HepG2 (cell line): ENCODE measurements around the gene PRKCE. TPM values are rescaled to one million over a fixed set of nuclear protein-coding genes. Genes with fewer than 3 reads are reported as not detected.

ENCODE experiments used
- ATAC-seq: fragments of 200-7000 bp; cut with Tn5 transposase; 3 replicates; pipeline ENCODE4 v1.9.1; 2020; ENCODE audit warnings: mild to moderate bottlenecking, moderate library complexity
- BruUV-seq: library from RNA; stranded (reverse); fragments of 400-500 nt; replicated peaks from 2 replicates; lab custom pipeline; 2021; lab: Mats Ljungman, UMichigan
- CTCF ChIA-PET: fragments of 300-600 bp; formaldehyde crosslinking; extraction: SDS; loops from one replicate; lab custom pipeline; 2021; ENCODE audit warnings: low total read pairs, inconsistent platforms, low intra/inter-chr PET ratio; lab: Yijun Ruan, JAX
- POLR2A ChIA-PET: fragments of 350-600 bp; sonication (Branson Sonifier 250); formaldehyde crosslinking; loops from one replicate; lab custom pipeline; 2020; ENCODE audit warnings: antibody characterized with exemption, inconsistent platforms; lab: Yijun Ruan, JAX
- DNase-seq: peaks from one replicate; pipeline ENCODE4 v3.0.0-alpha.2; 2015; ENCODE audit warnings: low spot score
- FAIRE-seq: peaks from 3 replicates; lab custom pipeline; 2011; peaks lifted over from hg19 to GRCh38; lab: Jason Lieb, UNC
- H2AFZ ChIP-seq: one replicate; pipeline ENCODE4 v1.6.1; 2011; ENCODE audit warnings: low read length, inconsistent platforms
- H3K27ac ChIP-seq: fragments of 300-600 bp; 3 replicates; pipeline ENCODE4 v1.8.0; 2011; ENCODE audit warnings: mixed run types, mild to moderate bottlenecking, mixed read lengths, low read length, inconsistent platforms; ENCODE audit not compliant: insufficient read depth; ENCODE audit errors: extremely low read length
- H3K27me3 ChIP-seq, 2 experiments: fragments of 200-600 bp in 1 of 2; 2 replicates in 1 of 2; 3 replicates in 1 of 2; pipeline versions ENCODE4 v1.6.0 to v1.8.0; 2011; ENCODE audit warnings: low read length in 2 of 2, mild to moderate bottlenecking in 2 of 2, moderate library complexity in 2 of 2, inconsistent platforms in 1 of 2; ENCODE audit not compliant: insufficient read depth in 2 of 2, control insufficient read depth in 1 of 2
- H3K36me3 ChIP-seq, 2 experiments: fragments of 200-600 bp in 1 of 2; replicated peaks in 1 of 2; 2 replicates in 1 of 2; 3 replicates in 1 of 2; pipeline versions ENCODE4 v1.5.1 to v1.8.0; 2011; ENCODE audit warnings: low read length in 2 of 2, inconsistent platforms in 1 of 2; ENCODE audit not compliant: insufficient read depth in 2 of 2, control insufficient read depth in 1 of 2
- H3K4me1 ChIP-seq: 2 replicates; pipeline ENCODE4 v1.5.1; 2012; ENCODE audit warnings: low read length, inconsistent platforms; ENCODE audit not compliant: insufficient read depth
- H3K4me2 ChIP-seq: 2 replicates; pipeline ENCODE4 v1.6.0; 2011; ENCODE audit warnings: low read depth, low read length, inconsistent platforms
- H3K4me3 ChIP-seq, 3 experiments: fragments of 200-600 bp in 1 of 3; sonication (generic), shearing (Covaris generic) in 1 of 3; replicated peaks in 1 of 3; 2 replicates each; pipeline ENCODE4 v1.5.1; 2011 to 2016; ENCODE audit warnings: low read length in 3 of 3, inconsistent platforms in 2 of 3, low read depth in 2 of 3, mild to moderate bottlenecking in 2 of 3, control low read depth in 1 of 3, mixed read lengths in 1 of 3; ENCODE audit not compliant: insufficient read depth in 1 of 3
- H3K79me2 ChIP-seq: one replicate; pipeline ENCODE4 v1.6.1; 2011; ENCODE audit warnings: low read length, inconsistent platforms; ENCODE audit not compliant: insufficient read depth
- H3K9ac ChIP-seq: 2 replicates; pipeline ENCODE4 v1.6.0; 2011; ENCODE audit warnings: mild to moderate bottlenecking, low read depth, low read length, inconsistent platforms; ENCODE audit not compliant: insufficient read depth
- H3K9me3 ChIP-seq: 2 replicates; pipeline ENCODE4 v1.5.1; 2012; ENCODE audit warnings: mild to moderate bottlenecking, low read length
- H4K20me1 ChIP-seq: 2 replicates; pipeline ENCODE4 v1.6.0; 2011; ENCODE audit warnings: inconsistent platforms, mild to moderate bottlenecking, low read length, moderate library complexity; ENCODE audit not compliant: insufficient read depth
- ADNP ChIP-seq: sonication (generic); formaldehyde crosslinking; IDR thresholded peaks from 2 replicates; pipeline ENCODE4 v1.4.0; 2020; ENCODE audit warnings: missing genetic modification reagents
- CAMTA2 ChIP-seq: sonication (generic); formaldehyde crosslinking; IDR thresholded peaks from 2 replicates; pipeline ENCODE4 v1.4.0; 2020; ENCODE audit warnings: mild to moderate bottlenecking, missing genetic modification reagents, borderline replicate concordance
- CERS6 ChIP-seq: sonication (generic); formaldehyde crosslinking; IDR thresholded peaks from 2 replicates; pipeline ENCODE4 v1.5.0; 2020; ENCODE audit warnings: missing genetic modification reagents
- CHD4 ChIP-seq: fragments of 200-600 bp; sonication (generic); IDR thresholded peaks from 2 replicates; pipeline ENCODE4 v1.7.0; 2017; ENCODE audit warnings: mild to moderate bottlenecking, low read length, borderline replicate concordance
- FIP1L1 ChIP-seq: fragments of 200-400 bp; formaldehyde crosslinking; IDR thresholded peaks from 2 replicates; pipeline ENCODE4 v1.6.1; 2018; ENCODE audit warnings: low read depth, mild to moderate bottlenecking, low read length, moderate library complexity, borderline replicate concordance; ENCODE audit not compliant: insufficient read depth
- FOXA1 ChIP-seq, 2 experiments: fragments of 450-650 bp in 1 of 2; sonication (generic) in 1 of 2; formaldehyde crosslinking in 1 of 2; IDR thresholded peaks; 2 replicates each; pipeline versions ENCODE4 v1.4.0 to v1.6.1; 2016 to 2020; ENCODE audit warnings: missing genetic modification reagents in 1 of 2
- FOXO1 ChIP-seq: sonication (generic); formaldehyde crosslinking; IDR thresholded peaks from 2 replicates; pipeline ENCODE4 v1.4.0; 2020; ENCODE audit warnings: missing genetic modification reagents
- HMGA1 ChIP-seq: sonication (generic); formaldehyde crosslinking; conservative IDR thresholded peaks from 2 replicates; pipeline ENCODE4 v1.4.0; 2020; ENCODE audit warnings: missing genetic modification reagents
- HNRNPK ChIP-seq: fragments of 200-400 bp; formaldehyde crosslinking; IDR thresholded peaks from 2 replicates; pipeline ENCODE4 v1.6.1; 2018; ENCODE audit warnings: low read length, low read depth, moderate library complexity, mild to moderate bottlenecking; ENCODE audit not compliant: poor library complexity, severe bottlenecking
- MLLT10 ChIP-seq: sonication (generic); formaldehyde crosslinking; IDR thresholded peaks from 2 replicates; pipeline ENCODE4 v1.4.0; 2020; ENCODE audit warnings: missing genetic modification reagents
- PHF8 ChIP-seq: sonication (generic); formaldehyde crosslinking; IDR thresholded peaks from 2 replicates; pipeline ENCODE4 v1.5.0; 2020; ENCODE audit warnings: missing genetic modification reagents
- SIX4 ChIP-seq: sonication (generic); formaldehyde crosslinking; IDR thresholded peaks from 2 replicates; pipeline ENCODE4 v1.4.0; 2020; ENCODE audit warnings: missing genetic modification reagents
- ZBTB8A ChIP-seq: sonication (generic); formaldehyde crosslinking; IDR thresholded peaks from 2 replicates; pipeline ENCODE4 v1.4.0; 2020; ENCODE audit warnings: mild to moderate bottlenecking, low read depth, missing genetic modification reagents, borderline replicate concordance
- ZNF235 ChIP-seq: sonication (generic); formaldehyde crosslinking; IDR thresholded peaks from 2 replicates; pipeline ENCODE4 v1.8.1; 2023; ENCODE audit warnings: mild to moderate bottlenecking, missing genetic modification reagents, borderline replicate concordance
- ZNF24 ChIP-seq: fragments of 450-650 bp; IDR thresholded peaks from 2 replicates; pipeline ENCODE4 v1.6.1; 2017; ENCODE audit warnings: antibody characterized with exemption, mild to moderate bottlenecking
- ZNF629 ChIP-seq: sonication (generic); formaldehyde crosslinking; conservative IDR thresholded peaks from 2 replicates; pipeline ENCODE4 v1.5.0; 2020; ENCODE audit warnings: missing genetic modification reagents
- ZNF772 ChIP-seq: sonication (generic); formaldehyde crosslinking; IDR thresholded peaks from 2 replicates; pipeline ENCODE4 v1.5.0; 2020; ENCODE audit warnings: mild to moderate bottlenecking, missing genetic modification reagents
- WGBS: methylation state at CpG from one replicate; pipeline ENCODE4 v1.1.6; 2017; ENCODE audit warnings: low lambda C conversion rate; 5-methylcytosine and 5-hydroxymethylcytosine counted together
- in situ Hi-C: cut with HindIII; loops from 2 replicates; pipeline ENCODE4 v1.10.0; 2017; ENCODE audit warnings: low pct_unique_long_range_greater_than_20kb; ENCODE audit not compliant: extremely low pct_ligation_motif_present
- intact Hi-C: fragments of 100-400 bp; cut with micrococcal nuclease; formaldehyde crosslinking; loops from one replicate; pipeline ENCODE4 v1.10.0; 2022; ENCODE audit not compliant: unreplicated experiment
- polyA plus RNA-seq, 8 experiments: library from polyadenylated mRNA; depleted of rRNA in 3 of 8; stranded (reverse) in 7 of 8; unstranded in 1 of 8; fragments of >200 nt; fragmentation: Illumina TruSeq in 4 of 8; extraction: Trizol in 4 of 8; gene quantifications; 2 replicates each; pipeline versions ENCODE4 v1.2.1 to v1.2.3, GENCODE V29; 2011 to 2016; ENCODE audit warnings: low read depth in 4 of 8, missing spikeins in 1 of 8, mixed read lengths in 1 of 8; ENCODE audit not compliant: insufficient read depth in 1 of 8
- total RNA-seq, 5 experiments: library from RNA; depleted of rRNA; stranded (reverse); fragments of >200 nt; fragmentation: Illumina TruSeq; extraction: Trizol; gene quantifications; 2 replicates each; pipeline ENCODE4 v1.2.3, GENCODE V29; 2016; ENCODE audit warnings: low read depth in 1 of 5
- TF ChIP-seq, protein P1 (sequence below): sonication (generic); formaldehyde crosslinking; IDR thresholded peaks from 2 replicates; pipeline ENCODE4 v1.8.1; 2023; ENCODE audit warnings: missing genetic modification reagents, mild to moderate bottlenecking, borderline replicate concordance
- TF ChIP-seq, protein P2 (sequence below): sonication (generic); formaldehyde crosslinking; IDR thresholded peaks from 2 replicates; pipeline ENCODE4 v1.4.0; 2020; ENCODE audit warnings: missing genetic modification reagents, mild to moderate bottlenecking, borderline replicate concordance
- TF ChIP-seq, protein P3 (sequence below): sonication (generic); formaldehyde crosslinking; conservative IDR thresholded peaks from 2 replicates; pipeline ENCODE4 v1.4.0; 2020; ENCODE audit warnings: missing genetic modification reagents

Gene PRKCE
- total and polyA plus RNA-seq, 2 of the 13 experiments (the other 11 are each of a cell fraction or from before 2014, with no cell fraction given), result 1.0 to 3.9 TPM

DNA sequence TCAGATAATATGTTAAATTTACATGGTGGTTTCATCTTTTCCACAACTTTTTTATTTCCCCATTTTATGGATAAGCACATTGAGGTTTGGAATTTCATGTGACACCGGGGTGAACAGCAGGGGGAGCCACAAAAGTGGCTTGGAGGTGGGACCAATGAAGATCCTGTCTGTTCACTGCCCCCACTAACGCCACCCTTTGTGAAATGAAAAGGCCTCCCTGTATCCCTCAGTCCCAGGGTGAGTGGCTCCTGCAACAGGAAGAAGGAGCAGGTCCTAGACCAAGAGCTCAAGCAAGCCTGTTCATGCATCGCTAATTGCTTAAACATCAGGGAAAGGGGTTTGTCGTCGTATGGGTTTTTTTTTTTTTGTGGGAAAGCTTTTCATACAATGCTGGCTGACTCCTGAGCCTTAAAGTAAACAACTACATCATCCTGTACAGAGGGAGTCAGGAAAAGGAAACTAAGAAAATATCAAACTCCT, 377.9 kb downstream of the PRKCE start:
- peak overlapping the region; percentile 4; the same call in 1 of the 2 replicates for H3K4me2 ChIP-seq
- H3K9ac ChIP-seq, result no peak overlapping the region
- H3K27ac ChIP-seq, result no peak overlapping the region
- H3K4me3 ChIP-seq, result no peak overlapping the region
- ChIA-PET CTCF (no interaction called here), POLR2A (no interaction called here)
- H3K79me2 ChIP-seq, result no peaks in the 10 kb centered on the region
- H3K36me3 ChIP-seq, result no peaks in the 10 kb centered on the region
- H4K20me1 ChIP-seq, result no peaks in the 10 kb centered on the region
- ATAC-seq, result peak; percentile 39; the same call in 1 of the 3 replicates
- H3K9me3 ChIP-seq, result no peaks in the 10 kb centered on the region
- no peaks in the 10 kb centered on the region for H3K27me3 ChIP-seq
- FAIRE-seq, result peak; percentile 51
- intact Hi-C loops, result no loop called here
- H3K4me1 ChIP-seq, result peaks cover 30% of the 10 kb centered on the region
- DNase-seq, result peak; percentile 46
- 37% methylated on average over 5 of the region's 5 CpGs for WGBS
- in situ Hi-C loops, result no loop called here
- no peak overlapping the region for H2AFZ ChIP-seq
- no TSS peak for BruUV-seq
- no peak for TF ChIP-seq CAMTA2 (CRISPR knock-in tag)
- TF ChIP-seq ZNF235 (CRISPR knock-in tag), result no peak
- no peak for TF ChIP-seq FOXO1 (CRISPR knock-in tag)
- no peak for TF ChIP-seq PHF8 (CRISPR knock-in tag)
- TF ChIP-seq FOXA1 (IDR thresholded peaks at IDR 0.05), result no peak
- TF ChIP-seq FOXA1 (CRISPR knock-in tag; IDR thresholded peaks at IDR 0.05), result peak; percentile 26; the same call in 1 of the 2 replicates
- TF ChIP-seq SIX4, result no peak
- TF ChIP-seq HMGA1 (CRISPR knock-in tag), result no peak
- TF ChIP-seq HNRNPK, result no peak
- TF ChIP-seq, protein P1, sequence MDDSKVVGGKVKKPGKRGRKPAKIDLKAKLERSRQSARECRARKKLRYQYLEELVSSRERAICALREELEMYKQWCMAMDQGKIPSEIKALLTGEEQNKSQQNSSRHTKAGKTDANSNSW (CRISPR knock-in tag), result no peak
- no peak for TF ChIP-seq ZBTB8A (CRISPR knock-in tag)
- no peak for TF ChIP-seq ZNF772 (CRISPR knock-in tag)
- TF ChIP-seq MLLT10 (CRISPR knock-in tag), result no peak
- TF ChIP-seq, protein P2, sequence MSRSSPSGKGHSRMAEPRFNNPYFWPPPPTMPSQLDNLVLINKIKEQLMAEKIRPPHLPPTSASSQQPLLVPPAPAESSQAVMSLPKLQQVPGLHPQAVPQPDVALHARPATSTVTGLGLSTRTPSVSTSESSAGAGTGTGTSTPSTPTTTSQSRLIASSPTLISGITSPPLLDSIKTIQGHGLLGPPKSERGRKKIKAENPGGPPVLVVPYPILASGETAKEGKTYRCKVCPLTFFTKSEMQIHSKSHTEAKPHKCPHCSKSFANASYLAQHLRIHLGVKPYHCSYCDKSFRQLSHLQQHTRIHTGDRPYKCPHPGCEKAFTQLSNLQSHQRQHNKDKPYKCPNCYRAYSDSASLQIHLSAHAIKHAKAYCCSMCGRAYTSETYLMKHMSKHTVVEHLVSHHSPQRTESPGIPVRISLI (CRISPR knock-in tag), result peak; percentile 69
- TF ChIP-seq FIP1L1, result no peak
- TF ChIP-seq ZNF24, result no peak
- TF ChIP-seq, protein P3, sequence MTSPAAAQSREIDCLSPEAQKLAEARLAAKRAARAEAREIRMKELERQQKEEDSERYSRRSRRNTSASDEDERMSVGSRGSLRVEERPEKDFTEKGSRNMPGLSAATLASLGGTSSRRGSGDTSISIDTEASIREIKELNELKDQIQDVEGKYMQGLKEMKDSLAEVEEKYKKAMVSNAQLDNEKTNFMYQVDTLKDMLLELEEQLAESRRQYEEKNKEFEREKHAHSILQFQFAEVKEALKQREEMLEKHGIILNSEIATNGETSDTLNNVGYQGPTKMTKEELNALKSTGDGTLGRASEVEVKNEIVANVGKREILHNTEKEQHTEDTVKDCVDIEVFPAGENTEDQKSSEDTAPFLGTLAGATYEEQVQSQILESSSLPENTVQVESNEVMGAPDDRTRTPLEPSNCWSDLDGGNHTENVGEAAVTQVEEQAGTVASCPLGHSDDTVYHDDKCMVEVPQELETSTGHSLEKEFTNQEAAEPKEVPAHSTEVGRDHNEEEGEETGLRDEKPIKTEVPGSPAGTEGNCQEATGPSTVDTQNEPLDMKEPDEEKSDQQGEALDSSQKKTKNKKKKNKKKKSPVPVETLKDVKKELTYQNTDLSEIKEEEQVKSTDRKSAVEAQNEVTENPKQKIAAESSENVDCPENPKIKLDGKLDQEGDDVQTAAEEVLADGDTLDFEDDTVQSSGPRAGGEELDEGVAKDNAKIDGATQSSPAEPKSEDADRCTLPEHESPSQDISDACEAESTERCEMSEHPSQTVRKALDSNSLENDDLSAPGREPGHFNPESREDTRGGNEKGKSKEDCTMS (CRISPR knock-in tag), result no peak
- TF ChIP-seq ADNP (CRISPR knock-in tag), result 0 out of 2 replicates have a peak, but pooled peaks have one; percentile 45
- peak; percentile 86; the same call in 1 of the 2 replicates for TF ChIP-seq CHD4
- TF ChIP-seq CERS6 (CRISPR knock-in tag), result no peak
- peak; percentile 95 for TF ChIP-seq ZNF629 (CRISPR knock-in tag)
